GM19395 (cell line): ENCODE measurements around the gene MFSD2B.
"Not testable (repeated sequence)": the region's sequence is repeated elsewhere in the genome, so short reads cannot be mapped to it uniquely, and the experiment has no call there.

Experiments used
- ATAC-seq: cut with Tn5 transposase; IDR thresholded peaks from one replicate; pipeline ENCODE4 v1.9.1; 2021; ENCODE audit warnings: mild to moderate bottlenecking, moderate library complexity; ENCODE audit not compliant: unreplicated experiment

MFSD2B gene

GRCh38 chr2:24018241-24018640 lies 8.4 kb downstream of the MFSD2B start:
- no peak for ATAC-seq

- ATAC-seq: no peak
Measured at GRCh38 chr2:24019729-24020128, 9.8 kb downstream of the MFSD2B start.

- ATAC-seq: no peak
Measured at GRCh38 chr2:24020244-24020643, 10.4 kb downstream of the MFSD2B start.

GRCh38 chr2:24021122-24021998 lies 11.5 kb downstream of the MFSD2B start:
- no peak for ATAC-seq

GRCh38 chr2:24022324-24022974 lies 12.6 kb downstream of the MFSD2B start:
- ATAC-seq: no peak

GRCh38 chr2:24022975-24023575 lies 13.2 kb downstream of the MFSD2B start:
- no peak for ATAC-seq

GRCh38 chr2:24024018-24024417 lies 14.1 kb downstream of the MFSD2B start:
- no peak for ATAC-seq

- no peak for ATAC-seq
Measured at GRCh38 chr2:24024996-24025663, 15.2 kb downstream of the MFSD2B start.

- no peak for ATAC-seq
Measured at GRCh38 chr2:24026233-24026632, 16.3 kb downstream of the MFSD2B start.

GRCh38 chr2:24038786-24039499 lies 29.1 kb downstream of the MFSD2B start:
- no peak for ATAC-seq

GRCh38 chr2:24040511-24040910 lies 30.6 kb downstream of the MFSD2B start:
- ATAC-seq: no peak

- ATAC-seq: not testable (repeated sequence)
Measured at GRCh38 chr2:24043133-24043532, 33.2 kb downstream of the MFSD2B start.

- ATAC-seq: no peak
Measured at GRCh38 chr2:24045511-24046508, 35.9 kb downstream of the MFSD2B start.

GRCh38 chr2:24046599-24046929 lies 36.7 kb downstream of the MFSD2B start:
- ATAC-seq: no peak

- peak; percentile 100 for ATAC-seq
Measured at GRCh38 chr2:24046930-24047702, 37.2 kb downstream of the MFSD2B start, which contains the start of gene WDCP. Gene WDCP (minus strand): TSS chr2:24047391. CDS start chr2:24039494, 7,897 bp downstream.

- peak; percentile 7 for ATAC-seq
Measured at GRCh38 chr2:24047703-24048033, 37.8 kb downstream of the MFSD2B start.

GRCh38 chr2:24048769-24049484 lies 39.0 kb downstream of the MFSD2B start:
- ATAC-seq: no peak

- no peak for ATAC-seq
Measured at GRCh38 chr2:24049485-24050021, 39.7 kb downstream of the MFSD2B start, which contains the start of gene FKBP1B. Gene FKBP1B (plus strand): TSS chr2:24049741. CDS start chr2:24049850, 109 bp downstream.
